H1 (cell line): ENCODE data around the gene PLEKHB1. TPM values are rescaled to one million over a fixed set of nuclear protein-coding genes. Genes with fewer than 3 reads are reported as not detected.

Source experiments
- CEBPB ChIP-seq: IDR thresholded peaks from 2 replicates; pipeline ENCODE4 v1.6.1; 2012; ENCODE audit warnings: low read depth, low read length
- CHD7 ChIP-seq: fragments of 300-600 bp; sonication (generic); IDR thresholded peaks from 2 replicates; pipeline ENCODE4 v1.7.1; 2012; ENCODE audit warnings: low read length, moderate library complexity, mild to moderate bottlenecking, inconsistent platforms; ENCODE audit not compliant: insufficient replicate concordance
- KDM5A ChIP-seq: fragments of 200-600 bp; IDR thresholded peaks from 2 replicates; pipeline ENCODE4 v1.7.1; 2012; ENCODE audit warnings: mild to moderate bottlenecking, low read length, inconsistent platforms, mixed read lengths
- RAD21 ChIP-seq, 2 experiments: IDR thresholded peaks in 1 of 2; conservative IDR thresholded peaks in 1 of 2; 2 replicates each; pipeline ENCODE4 v1.6.1; 2011; ENCODE audit warnings: low read depth in 2 of 2, low read length in 2 of 2, improper control_type of control experiment in 1 of 2, inconsistent platforms in 1 of 2, mild to moderate bottlenecking in 1 of 2, moderate library complexity in 1 of 2
- SAP30 ChIP-seq: fragments of 300-600 bp; sonication (generic); IDR thresholded peaks from 2 replicates; pipeline ENCODE4 v1.7.1; 2012; ENCODE audit warnings: low read length, moderate library complexity, mild to moderate bottlenecking, inconsistent platforms; ENCODE audit not compliant: insufficient read depth, insufficient replicate concordance
- SP1 ChIP-seq: IDR thresholded peaks from 2 replicates; pipeline ENCODE4 v1.6.1; 2011; ENCODE audit warnings: low read depth, low read length
- SP2 ChIP-seq: IDR thresholded peaks from 2 replicates; pipeline ENCODE4 v1.6.1; 2012; ENCODE audit warnings: mild to moderate bottlenecking, low read length, inconsistent platforms
- SUZ12 ChIP-seq: fragments of 200-600 bp; sonication (generic); IDR thresholded peaks from 2 replicates; pipeline ENCODE4 v1.6.1; 2012; ENCODE audit warnings: mild to moderate bottlenecking, inconsistent platforms, low read length, moderate library complexity, mixed read lengths
- TEAD4 ChIP-seq: IDR thresholded peaks from 2 replicates; pipeline ENCODE4 v1.6.1; 2012; ENCODE audit warnings: low read depth, low read length, inconsistent platforms, mixed read lengths
- ZNF274 ChIP-seq: IDR thresholded peaks from 2 replicates; pipeline ENCODE4 v1.7.0; 2012; ENCODE audit warnings: low read length, borderline replicate concordance; ENCODE audit errors: extremely low read depth
- polyA plus RNA-seq, 7 experiments: library from polyadenylated mRNA; depleted of rRNA in 3 of 7; stranded (reverse) in 5 of 7; unstranded in 2 of 7; fragments of >200 nt in 5 of 7; fragments of 200-250 nt in 2 of 7; gene quantifications; 1 replicate in 5 of 7; 2 replicates in 1 of 7; 4 replicates in 1 of 7; pipeline versions ENCODE4 v1.2.1 to v1.2.3, GENCODE V29; 2011 to 2013; ENCODE audit warnings: missing spikeins in 2 of 7, mixed read lengths in 2 of 7
- total RNA-seq: library from RNA; stranded (reverse); fragmentation: NEBNext Ultra II Directional; extraction: Animal tissue kit (Norgen Biotek cat#: 25700); gene quantifications from 2 replicates; pipeline ENCODE4 v1.2.1, GENCODE V29; 2021

The PLEKHB1 gene
- total and polyA plus RNA-seq, 2 of the 8 experiments (the other 6 are each of a cell fraction or from before 2014, with no cell fraction given) = 14.8 to 24.5 TPM

GRCh38 chr11:73647459-73648100, 1.2 kb downstream of the PLEKHB1 start (continued):
- TF ChIP-seq SP2 (no peak), SP1 (no peak; the same call in 1 of the 2 replicates), ZNF274 (no peak), CHD7 (no peak), RAD21 (IDR thresholded peaks at IDR 0.05 in 1 of 2, conservative IDR thresholded peaks at IDR 0.05 in 1 of 2; ENCODE audit: low read depth in 2 of 2, low read length in 2 of 2) (no peak; a peak in 1 of 4 replicates), SAP30 (no peak), CEBPB (no peak), SUZ12 (no peak), KDM5A (no peak), TEAD4 (peak; percentile 9; the same call in 1 of the 2 replicates)
